Stimulated activated CD8-positive, alpha-beta memory T cell treated with anti-CD3 and anti-CD28 coated beads, Interleukin-4, amount 100 ng/mL, for 4 hours (primary cell): ENCODE data around the gene FTCDNL1.

Experiments
- DNase-seq, 2 donors: peaks; one replicate each; pipeline ENCODE4 v3.0.0-alpha.2; 2020; ENCODE audit warnings: low read depth in 2 of 2, low spot score in 1 of 2

FTCDNL1 gene

GRCh38 chr2:199842631-199843395 is 8.2 kb downstream of the FTCDNL1 start:
- no peak for DNase-seq

GRCh38 chr2:199841409-199841808 is 9.6 kb downstream of the FTCDNL1 start:
- DNase-seq, result no peak

- DNase-seq, result no peak
Observed at GRCh38 chr2:199838399-199838798, 12.6 kb downstream of the FTCDNL1 start.

GRCh38 chr2:199836943-199837342 is 14.0 kb downstream of the FTCDNL1 start:
- DNase-seq, result no peak

GRCh38 chr2:199833525-199833924 is 17.5 kb downstream of the FTCDNL1 start:
- DNase-seq, result no peak

GRCh38 chr2:199830531-199830930 is 20.5 kb downstream of the FTCDNL1 start:
- DNase-seq, result no peak

- no peak for DNase-seq
Observed at GRCh38 chr2:199829628-199830027, 21.4 kb downstream of the FTCDNL1 start.

GRCh38 chr2:199819746-199820145 is 31.2 kb downstream of the FTCDNL1 start:
- no peak for DNase-seq

GRCh38 chr2:199818754-199819153 is 32.2 kb downstream of the FTCDNL1 start:
- no peak for DNase-seq

GRCh38 chr2:199818026-199818425 is 33.0 kb downstream of the FTCDNL1 start:
- no peak for DNase-seq

- DNase-seq, result no peak
Observed at GRCh38 chr2:199814817-199815211, 36.2 kb downstream of the FTCDNL1 start.

- no peak for DNase-seq
Observed at GRCh38 chr2:199814101-199814816, 36.7 kb downstream of the FTCDNL1 start.

GRCh38 chr2:199812493-199812892 is 38.5 kb downstream of the FTCDNL1 start:
- no peak for DNase-seq

- DNase-seq, result no peak
Observed at GRCh38 chr2:199811346-199811745, 39.6 kb downstream of the FTCDNL1 start.

GRCh38 chr2:199810422-199811171 is 40.4 kb downstream of the FTCDNL1 start:
- no peak for DNase-seq

GRCh38 chr2:199807966-199808365 is 43.0 kb downstream of the FTCDNL1 start:
- no peak for DNase-seq

GRCh38 chr2:199806179-199806578 is 44.8 kb downstream of the FTCDNL1 start:
- no peak for DNase-seq

- no peak for DNase-seq
Observed at GRCh38 chr2:199804831-199805230, 46.2 kb downstream of the FTCDNL1 start.

- DNase-seq, result no peak
Observed at GRCh38 chr2:199798831-199799580, 52.0 kb downstream of the FTCDNL1 start.

- DNase-seq, result no peak
Observed at GRCh38 chr2:199797431-199798403, 53.3 kb downstream of the FTCDNL1 start.
